NT2/D1 (cell line): ENCODE results near the gene NTNG2.

Source experiments
- YY1 ChIP-seq: IDR thresholded peaks from 2 replicates; pipeline ENCODE4 v1.6.1; 2011; ENCODE audit not compliant: insufficient read length, insufficient read depth
- ZNF274 ChIP-seq: IDR thresholded peaks from 2 replicates; pipeline ENCODE4 v1.6.1; 2011; ENCODE audit warnings: mild to moderate bottlenecking, low read depth, low read length

DNA sequence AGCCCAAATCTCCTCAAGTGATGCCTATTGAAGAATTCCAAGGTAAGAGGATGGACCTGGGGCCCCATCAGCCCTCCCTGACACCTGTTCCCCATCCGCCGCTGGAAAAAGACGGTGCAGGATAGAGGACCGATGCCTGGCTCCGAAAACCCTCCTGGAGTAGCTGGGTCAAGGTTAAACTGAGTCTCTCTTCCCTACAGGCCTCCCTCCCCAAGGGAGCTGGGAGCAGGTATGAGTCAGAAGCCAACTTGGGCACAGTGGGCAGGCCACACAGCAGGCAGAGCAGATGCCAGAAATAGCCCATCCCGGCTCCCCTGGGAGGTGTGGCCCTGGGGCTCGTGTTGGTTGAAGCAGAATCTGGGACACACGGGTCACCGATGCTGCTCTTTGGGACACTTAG is 75.6 kb downstream of the NTNG2 start:
- TF ChIP-seq ZNF274, result no peak
- no peak for TF ChIP-seq YY1
